ENCODE data around the gene UBE2E2. TPM values are rescaled to one million over a fixed set of nuclear protein-coding genes. Genes with fewer than 3 reads are reported as not detected.
"Not testable (repeated sequence)": the region's sequence is repeated elsewhere in the genome, so short reads cannot be mapped to it uniquely, and the experiment has no call there.

The UBE2E2 gene
- total RNA-seq, 1 donor from 2014 or later = 89.8 TPM

GRCh38 chr3:23330568-23330967, 127.4 kb downstream of the UBE2E2 start:
- no peak for TF ChIP-seq EZH2phosphoT487 (IDR thresholded peaks at IDR 0.05)
- Histone ChIP-seq H3K4me2 (no peak overlapping the region), H2AFZ (replicated peaks) (no peak overlapping the region), H3K36me3 (no peaks in the 10 kb centered on the region), H3K4me3 (no peak overlapping the region), H3F3A (ENCODE audit: low read depth) (no peaks in the 10 kb centered on the region), H3K27ac (no peak overlapping the region), H3K79me2 (ENCODE audit: low read depth) (peaks cover 71% of the 10 kb centered on the region), H4K20me1 (ENCODE audit: low read depth) (peaks cover 11% of the 10 kb centered on the region), H3K4me1 (peaks cover 9% of the 10 kb centered on the region), H3K27me3 (no peaks in the 10 kb centered on the region), H3K9me3 (ENCODE audit: low read depth) (no peaks in the 10 kb centered on the region), H3K9ac (no peak overlapping the region)
- peaks cover 5% of the 10 kb centered on the region for H3K36me3 Mint-ChIP-seq
- no peak overlapping the region for H3K4me3 Mint-ChIP-seq
- no peaks in the 10 kb centered on the region for H3K27me3 Mint-ChIP-seq (ENCODE audit: insufficient read depth, low read depth)
- DNase-seq (ENCODE audit: low spot score) = no peak
- H3K9me3 Mint-ChIP-seq = peaks cover 11% of the 10 kb centered on the region
- H3K4me1 Mint-ChIP-seq = peaks cover 3% of the 10 kb centered on the region
- H3K27ac Mint-ChIP-seq = no peak overlapping the region

DNA sequence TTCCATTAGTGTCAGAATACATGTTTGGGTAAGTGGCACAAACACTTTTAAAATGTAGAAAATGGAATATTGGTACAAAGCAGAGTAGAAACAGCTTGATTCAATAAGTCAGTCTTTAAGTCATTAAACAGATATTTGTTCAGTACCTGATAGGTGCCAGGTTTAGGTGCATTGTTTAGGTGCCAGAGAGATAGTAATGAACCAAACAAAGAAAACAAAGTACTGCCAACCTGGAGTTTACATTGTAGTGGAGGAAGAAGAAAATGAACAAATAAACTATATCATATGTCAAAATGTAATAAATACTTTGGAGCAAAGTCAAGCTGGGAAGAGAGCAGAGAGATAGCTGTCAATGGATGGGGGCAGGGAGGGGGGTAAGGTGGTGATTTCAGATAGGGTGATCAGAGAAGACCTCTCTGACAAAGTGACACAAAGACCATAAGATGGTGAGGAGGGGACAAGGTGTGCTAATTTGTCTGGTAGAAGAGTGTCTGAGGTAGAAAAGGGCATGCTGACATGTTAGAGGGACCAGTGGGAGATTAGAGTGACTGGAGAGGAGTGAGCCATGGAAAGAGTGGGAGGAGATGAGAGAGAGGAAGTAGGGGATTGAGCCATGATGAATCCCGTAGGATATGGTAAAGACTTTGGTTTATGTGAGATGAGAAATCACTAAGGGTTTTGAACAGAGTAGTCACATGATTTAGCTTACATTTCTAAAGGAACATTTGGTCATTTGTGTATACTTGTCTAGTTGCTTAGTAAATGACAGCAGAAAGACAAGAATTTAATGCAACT, 128.2 kb downstream of the UBE2E2 start:
- Histone ChIP-seq H4K20me1 (ENCODE audit: low read depth) (peaks cover 14% of the 10 kb centered on the region), H3K79me2 (ENCODE audit: low read depth) (peaks cover 67% of the 10 kb centered on the region), H3K9ac (no peak overlapping the region), H3F3A (ENCODE audit: low read depth) (no peaks in the 10 kb centered on the region), H3K27ac (no peak overlapping the region), H2AFZ (replicated peaks) (no peak overlapping the region), H3K9me3 (ENCODE audit: low read depth) (no peaks in the 10 kb centered on the region), H3K27me3 (no peaks in the 10 kb centered on the region), H3K4me1 (peaks cover 9% of the 10 kb centered on the region), H3K4me3 (no peak overlapping the region), H3K36me3 (no peaks in the 10 kb centered on the region), H3K4me2 (no peak overlapping the region)
- Mint-ChIP-seq H3K27ac (no peak overlapping the region), H3K27me3 (ENCODE audit: insufficient read depth, low read depth) (no peaks in the 10 kb centered on the region), H3K4me3 (no peak overlapping the region), H3K36me3 (peaks cover 2% of the 10 kb centered on the region), H3K4me1 (peaks cover 3% of the 10 kb centered on the region), H3K9me3 (peaks cover 7% of the 10 kb centered on the region)
- DNase-seq (ENCODE audit: low spot score) = no peak
- TF ChIP-seq EZH2phosphoT487 (IDR thresholded peaks at IDR 0.05) = no peak
- TF ChIP-seq EZH2 (IDR thresholded peaks at IDR 0.05) = no peak
- TF ChIP-seq CTCF (IDR thresholded peaks at IDR 0.05) = no peak

DNA sequence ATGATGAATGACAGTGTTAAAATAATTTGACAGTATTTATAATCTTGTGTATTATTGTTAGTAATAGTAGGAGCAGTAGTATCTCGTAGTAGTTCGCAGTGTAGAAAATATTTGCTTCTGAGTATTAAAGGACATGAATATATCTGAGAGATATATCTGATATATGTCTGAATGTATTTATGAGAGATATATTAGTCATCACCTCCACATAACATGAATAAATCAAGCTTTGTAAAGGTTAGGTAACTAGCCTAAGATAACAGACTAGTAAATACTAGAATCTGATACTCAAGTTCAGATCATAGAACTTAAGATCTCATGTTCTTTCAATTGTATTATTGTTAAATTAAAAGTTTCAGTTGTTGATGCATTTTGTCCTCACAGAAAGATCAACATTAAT, 130.5 kb downstream of the UBE2E2 start:
- Mint-ChIP-seq H3K4me1 (peaks cover 3% of the 10 kb centered on the region), H3K9me3 (peaks cover 2% of the 10 kb centered on the region), H3K4me3 (no peak overlapping the region), H3K36me3 (no peaks in the 10 kb centered on the region), H3K27ac (no peak overlapping the region), H3K27me3 (ENCODE audit: insufficient read depth, low read depth) (no peaks in the 10 kb centered on the region)
- H4K20me1 ChIP-seq (ENCODE audit: low read depth) = peaks cover 18% of the 10 kb centered on the region
- no peaks in the 10 kb centered on the region for H3K27me3 ChIP-seq
- no peak overlapping the region for H3K9ac ChIP-seq
- DNase-seq (ENCODE audit: low spot score) = no peak
- peaks cover 15% of the 10 kb centered on the region for H3K4me1 ChIP-seq
- H3K4me3 ChIP-seq = no peak overlapping the region
- H3K36me3 ChIP-seq = no peaks in the 10 kb centered on the region
- TF ChIP-seq EZH2phosphoT487 (IDR thresholded peaks at IDR 0.05) (no peak), EZH2 (IDR thresholded peaks at IDR 0.05) (no peak), CTCF (IDR thresholded peaks at IDR 0.05) (no peak)
- no peak overlapping the region for H3K27ac ChIP-seq
- no peak overlapping the region for H3K4me2 ChIP-seq
- no peak overlapping the region for H2AFZ ChIP-seq (replicated peaks)
- no peaks in the 10 kb centered on the region for H3K9me3 ChIP-seq (ENCODE audit: low read depth)
- peaks cover 58% of the 10 kb centered on the region for H3K79me2 ChIP-seq (ENCODE audit: low read depth)
- no peaks in the 10 kb centered on the region for H3F3A ChIP-seq (ENCODE audit: low read depth)

DNA sequence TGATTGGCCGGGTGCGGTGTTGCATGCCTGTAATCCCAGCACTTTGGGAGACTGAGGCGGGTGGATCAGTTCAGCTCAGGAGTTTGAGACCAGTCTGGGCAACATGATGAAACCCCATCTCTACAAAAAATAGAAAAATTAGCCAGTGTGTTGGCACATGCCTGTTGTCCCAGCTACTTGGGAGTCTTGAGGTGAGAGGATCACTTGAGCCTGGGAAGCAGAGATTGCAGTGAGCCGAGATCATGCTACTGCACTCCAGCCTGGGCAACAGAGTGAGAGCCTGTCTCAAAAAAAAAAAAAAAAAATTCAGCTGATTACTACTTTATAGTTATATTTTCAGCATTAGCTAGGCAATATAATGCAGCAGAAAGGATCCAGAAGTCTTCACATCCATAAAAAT, 133.7 kb downstream of the UBE2E2 start:
- H3K9me3 Mint-ChIP-seq; H3K27me3 Mint-ChIP-seq (ENCODE audit: insufficient read depth, low read depth); H3K27me3 ChIP-seq; H3K36me3 Mint-ChIP-seq; H3K4me3 Mint-ChIP-seq; H3K4me1 Mint-ChIP-seq; H3K27ac Mint-ChIP-seq; H3K4me2 ChIP-seq; H2AFZ ChIP-seq (replicated peaks); H3K9me3 ChIP-seq (ENCODE audit: low read depth); H3F3A ChIP-seq (ENCODE audit: low read depth); H3K36me3 ChIP-seq; H3K4me1 ChIP-seq; DNase-seq (ENCODE audit: low spot score); H3K27ac ChIP-seq; H3K4me3 ChIP-seq; H3K9ac ChIP-seq: not testable (repeated sequence)
- Histone ChIP-seq H4K20me1 (ENCODE audit: low read depth) (peaks cover 11% of the 10 kb centered on the region), H3K79me2 (ENCODE audit: low read depth) (peaks cover 54% of the 10 kb centered on the region)
